GM12891 (cell line): ENCODE results near the gene GNG2.

Source experiments
- POLR2A ChIP-seq: IDR thresholded peaks from 2 replicates; pipeline ENCODE4 v1.6.1; 2011; ENCODE audit warnings: low read depth, low read length, control low read depth
- POLR2AphosphoS5 ChIP-seq: IDR thresholded peaks from 2 replicates; pipeline ENCODE4 v1.6.1; 2011; ENCODE audit warnings: low read depth, low read length, control low read depth
- SPI1 ChIP-seq: IDR thresholded peaks from 2 replicates; pipeline ENCODE4 v1.6.1; 2011; ENCODE audit warnings: low read depth, low read length, control low read depth
- TAF1 ChIP-seq: IDR thresholded peaks from 2 replicates; pipeline ENCODE4 v1.6.1; 2011; ENCODE audit warnings: low read depth, low read length, control low read depth

DNA sequence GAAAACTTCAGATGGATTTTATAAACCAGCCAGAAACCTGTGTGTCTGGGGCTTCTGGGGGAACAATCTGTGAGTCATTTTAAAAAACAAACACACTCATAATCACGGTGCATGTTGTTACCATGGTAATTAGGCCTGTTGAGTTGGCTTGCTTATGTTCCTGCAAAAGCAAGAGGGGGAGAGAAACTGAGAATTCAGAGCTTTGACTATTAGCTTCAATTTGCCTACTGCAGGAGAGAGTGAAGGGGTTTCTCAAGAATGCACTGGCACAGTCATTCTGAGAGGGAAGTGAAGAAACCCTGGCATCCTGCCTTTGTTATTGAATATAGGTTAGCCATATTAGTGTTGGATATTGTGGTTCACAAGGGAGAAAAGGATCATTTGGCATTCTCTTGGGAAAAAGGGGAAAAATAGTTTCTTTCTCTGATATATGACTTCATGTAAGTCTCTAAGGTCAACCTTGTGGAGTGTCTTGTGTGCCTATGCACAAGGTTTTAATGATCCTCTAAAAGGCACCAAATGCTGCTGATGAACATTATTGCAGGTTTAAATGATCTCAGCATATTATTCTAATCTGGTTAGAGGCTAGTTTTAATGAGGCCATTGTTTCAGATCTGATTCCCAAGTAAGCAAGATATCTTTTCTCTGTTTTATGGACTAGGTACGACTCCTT is 12.9 kb downstream of the GNG2 start:
- no peak for TF ChIP-seq POLR2AphosphoS5
- TF ChIP-seq POLR2A = no peak
- TF ChIP-seq TAF1 = no peak
- peak; percentile 83 for TF ChIP-seq SPI1
